ENCODE data around the gene ALK. TPM values are rescaled to one million over a fixed set of nuclear protein-coding genes. Genes with fewer than 3 reads are reported as not detected.
A peak's percentile ranks its signal among the peaks of the same experiment; 100 is the strongest.

ALK gene
- under 1 TPM; 0.21 to 0.26 TPM for total RNA-seq
- long read RNA-seq, result 0 reads

DNA sequence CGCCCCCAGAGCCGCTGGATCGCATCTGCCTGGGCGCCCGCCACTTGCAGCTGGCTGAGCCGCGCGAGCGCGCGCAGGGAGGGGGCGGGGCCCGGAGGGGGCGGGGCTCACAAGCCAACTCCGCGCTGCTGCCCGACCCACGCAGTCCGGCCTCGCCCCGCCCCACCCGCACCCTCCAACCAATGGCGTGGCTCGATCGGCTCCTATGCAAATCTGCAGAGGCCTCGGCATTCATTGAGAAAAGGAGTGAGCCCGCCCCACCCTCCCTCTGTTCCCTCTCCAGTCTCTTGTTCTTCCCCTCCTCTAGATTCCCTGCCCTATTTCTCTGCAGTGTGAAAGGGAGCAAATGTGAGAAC lies at the start of gene ALK:
Gene ALK, minus strand, starts transcription at position 27 of the 356 bp plus-strand sequence. CDS start 927 bp downstream, outside the sequence.
- ATAC-seq (peak; percentile 97 to 99), DNase-seq (peak; percentile 92)
- intact Hi-C loops (cut with DNase I), result loop anchor here (5.0 kb wide), 2 partner anchors 106 to 151 kb away; no protein-coding TSS in a partner anchor

DNA sequence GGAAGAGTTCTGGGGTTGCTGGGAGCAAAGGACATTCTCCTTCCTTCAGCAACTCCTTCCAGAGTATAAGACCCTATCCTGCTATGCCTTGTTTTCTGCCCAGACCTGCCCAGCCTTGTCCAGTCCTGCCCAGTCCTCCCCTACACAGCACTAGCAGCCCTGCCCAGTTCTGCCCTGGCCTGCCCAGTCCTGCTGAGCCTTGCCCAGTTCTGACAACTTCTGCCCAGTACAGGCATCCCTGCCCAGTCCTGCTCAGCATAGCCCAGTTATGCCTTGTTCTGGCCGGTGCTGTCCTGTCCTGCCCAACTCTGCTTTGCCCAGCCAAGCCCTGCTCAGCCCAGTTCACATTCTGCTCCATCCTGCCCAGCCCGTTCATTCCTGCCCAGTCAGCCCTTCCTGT lies 44.9 kb upstream of the ALK start:
- ATAC-seq (no peak), DNase-seq (no peak)
- intact Hi-C loops (cut with DNase I), result no loop called here

DNA sequence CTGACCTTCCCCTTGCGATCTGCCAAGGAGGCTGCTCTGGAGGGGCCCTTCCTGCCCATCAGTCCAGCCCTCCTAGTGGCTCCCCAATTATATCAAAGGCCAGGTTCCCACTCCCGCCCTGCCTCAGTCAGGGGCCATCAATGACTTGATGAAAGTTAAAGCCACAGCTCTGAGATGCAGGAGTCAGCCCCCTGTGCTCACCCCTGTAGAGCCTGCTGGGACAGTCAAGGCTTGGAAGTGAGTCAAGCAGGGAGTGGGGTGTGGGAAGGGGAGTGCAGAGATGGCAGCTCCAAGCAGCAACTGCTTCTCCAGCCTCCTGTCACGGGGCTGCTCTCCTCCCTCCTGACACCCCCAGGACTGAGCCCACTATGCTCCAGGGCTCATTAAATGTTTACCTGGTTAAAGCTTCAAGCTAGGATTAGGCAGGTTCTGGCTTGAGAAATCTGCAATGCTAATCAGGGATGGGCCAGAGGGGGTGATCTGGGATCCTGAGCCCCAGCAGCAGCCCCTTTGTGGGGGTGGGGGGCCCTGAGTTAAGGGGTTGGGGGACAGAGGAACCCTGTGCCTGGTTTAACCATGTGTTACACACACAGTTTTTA lies 42.7 kb upstream of the ALK start:
- DNase-seq (no peak), ATAC-seq (no peak)
- intact Hi-C loops (cut with DNase I), result no loop called here

DNA sequence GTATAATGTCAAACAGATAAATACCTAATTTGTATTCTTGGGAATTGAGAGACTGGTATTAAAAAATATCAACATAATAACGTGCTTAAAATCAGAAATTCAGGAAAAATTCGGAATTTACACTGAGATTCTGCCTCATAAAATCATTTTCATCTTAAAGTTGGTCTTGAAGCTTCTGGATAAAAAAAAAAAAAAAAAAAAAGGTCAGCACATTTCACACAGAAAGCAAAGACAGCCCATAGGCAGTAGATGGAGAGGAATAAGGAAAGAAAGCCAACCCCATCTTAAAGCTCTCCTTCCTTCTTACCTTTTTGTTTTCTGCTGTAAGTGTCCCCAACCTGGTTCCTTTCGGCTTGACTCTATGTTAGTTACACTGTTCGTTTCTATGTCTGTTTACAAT lies 41.5 kb upstream of the ALK start:
- no peak for DNase-seq

DNA sequence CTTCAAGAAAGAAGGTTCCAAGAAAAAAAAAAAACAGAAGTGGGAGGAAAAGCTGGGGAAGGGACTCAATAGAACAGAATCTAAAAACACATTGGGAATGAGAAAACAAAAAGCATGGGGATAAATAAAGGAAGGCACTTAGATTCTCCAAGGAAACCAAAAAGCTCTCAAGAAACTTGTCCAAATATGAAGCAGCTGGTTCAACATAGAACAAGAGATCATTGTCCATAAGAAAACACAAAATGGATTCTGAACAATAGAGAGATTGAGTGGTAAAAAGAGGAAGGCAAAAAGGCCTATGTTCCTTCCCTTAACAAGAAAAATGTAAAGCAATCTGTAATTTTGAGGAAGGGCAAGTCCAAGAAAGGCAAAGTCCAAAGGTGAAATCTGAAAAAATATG lies 32.9 kb upstream of the ALK start:
- intact Hi-C loops (cut with DNase I), result no loop called here
- no peak for DNase-seq
- ATAC-seq, result no peak

More for the DNA sequence above, 41.5 kb upstream of the ALK start:
- no peak for ATAC-seq
- intact Hi-C loops (cut with DNase I), result no loop called here

DNA sequence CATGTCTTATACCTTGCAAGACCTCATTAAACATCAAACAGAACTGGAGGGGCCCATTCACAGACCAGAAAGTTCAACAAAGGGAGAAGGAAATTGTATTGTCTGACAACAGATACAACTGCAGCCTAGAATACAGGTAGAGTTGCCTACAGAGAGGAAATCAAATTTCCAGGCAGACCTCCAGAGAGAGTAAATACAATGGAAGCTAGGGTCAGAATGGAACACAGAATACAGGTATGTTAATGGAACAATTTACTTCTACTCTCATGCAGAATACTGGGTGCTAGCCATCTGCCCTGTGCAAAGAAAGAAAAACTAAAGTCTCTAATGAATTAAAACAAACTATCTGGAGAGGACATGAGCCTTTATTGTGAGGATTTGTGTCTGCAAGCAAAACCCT lies 31.6 kb upstream of the ALK start:
- DNase-seq, result no peak
- intact Hi-C loops (cut with DNase I), result no loop called here
- no peak for ATAC-seq

DNA sequence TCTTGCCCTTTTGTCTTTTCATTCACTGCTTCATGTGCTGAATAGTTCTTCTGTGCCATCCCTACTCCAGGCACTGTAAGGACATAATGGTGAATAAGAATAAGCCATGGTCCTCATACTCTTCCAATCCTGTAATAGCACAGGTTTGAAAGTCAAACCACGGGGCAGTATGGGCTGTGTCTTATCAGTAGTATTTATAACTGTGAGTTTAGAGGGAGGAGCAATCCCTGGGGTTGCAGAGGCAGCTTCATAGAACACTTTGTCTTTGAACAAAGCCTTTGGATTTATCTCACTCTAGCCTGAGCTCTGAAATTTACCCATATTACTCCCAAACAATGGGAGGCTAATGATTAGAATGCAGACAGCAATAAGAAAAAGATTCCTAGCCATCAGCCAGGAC lies 30.2 kb upstream of the ALK start:
- ATAC-seq (no peak), DNase-seq (no peak)
- intact Hi-C loops (cut with DNase I), result no loop called here

DNA sequence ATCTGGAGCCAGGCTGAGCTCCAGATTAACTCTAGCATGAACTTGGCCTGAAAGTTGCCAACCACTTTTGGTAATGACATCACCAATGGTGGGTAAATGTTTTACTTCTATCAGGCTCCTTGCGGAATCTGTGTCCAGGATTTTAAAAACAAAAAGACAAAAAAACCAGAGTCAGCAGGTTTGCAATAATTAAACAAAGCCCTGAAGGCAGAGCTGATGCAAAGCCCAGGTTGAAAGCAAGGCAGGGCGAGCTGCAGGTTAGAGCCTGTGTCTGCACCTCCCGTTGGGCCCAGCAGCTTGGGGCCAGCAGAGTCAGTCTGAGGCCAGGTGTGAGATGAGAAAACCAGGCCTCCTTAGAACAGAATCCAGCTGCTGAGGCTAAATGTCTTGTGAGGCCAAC lies 29.1 kb upstream of the ALK start:
- intact Hi-C loops (cut with DNase I), result no loop called here
- ATAC-seq (no peak), DNase-seq (no peak)

DNA sequence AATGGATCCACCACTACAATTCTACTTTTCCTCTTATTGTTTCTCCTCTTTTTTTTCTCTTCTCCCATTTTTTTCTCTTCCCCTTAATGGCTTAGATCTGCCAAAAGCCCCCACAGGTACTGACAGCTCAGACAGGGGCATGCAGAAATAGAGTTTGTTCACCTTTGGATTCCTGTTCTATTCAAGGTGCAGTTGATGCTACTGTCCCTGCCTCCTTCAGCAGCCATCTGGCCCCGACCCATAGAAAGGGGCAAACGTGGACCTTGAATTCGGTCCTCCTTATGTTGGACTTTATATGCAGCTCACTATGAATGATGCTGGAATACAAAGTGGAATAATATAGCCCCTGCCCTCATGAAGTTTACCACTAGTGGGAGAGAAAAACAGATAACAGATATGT lies 27.7 kb upstream of the ALK start:
- intact Hi-C loops (cut with DNase I), result no loop called here
- DNase-seq, result no peak
- no peak for ATAC-seq

DNA sequence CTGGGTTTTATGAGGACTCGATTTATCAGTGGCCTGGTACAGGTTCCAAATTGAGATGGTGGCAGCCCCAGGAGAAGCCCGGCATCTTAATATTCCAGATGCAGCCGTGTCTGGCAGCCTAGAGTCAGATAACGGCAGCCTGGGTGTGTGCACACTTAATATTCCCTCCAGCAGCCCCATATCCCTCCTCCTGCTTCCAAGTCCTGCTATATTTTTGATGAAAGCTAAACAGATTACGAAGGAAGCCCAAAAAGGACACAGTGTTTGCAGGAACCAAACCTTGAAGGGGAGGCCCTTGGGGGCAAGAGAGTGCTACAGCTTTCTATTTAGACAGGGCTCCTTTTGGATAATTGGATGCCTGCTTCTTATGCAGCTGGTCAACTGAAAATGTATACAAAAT lies 25.1 kb upstream of the ALK start:
- intact Hi-C loops (cut with DNase I), result no loop called here
- no peak for DNase-seq
- no peak for ATAC-seq

DNA sequence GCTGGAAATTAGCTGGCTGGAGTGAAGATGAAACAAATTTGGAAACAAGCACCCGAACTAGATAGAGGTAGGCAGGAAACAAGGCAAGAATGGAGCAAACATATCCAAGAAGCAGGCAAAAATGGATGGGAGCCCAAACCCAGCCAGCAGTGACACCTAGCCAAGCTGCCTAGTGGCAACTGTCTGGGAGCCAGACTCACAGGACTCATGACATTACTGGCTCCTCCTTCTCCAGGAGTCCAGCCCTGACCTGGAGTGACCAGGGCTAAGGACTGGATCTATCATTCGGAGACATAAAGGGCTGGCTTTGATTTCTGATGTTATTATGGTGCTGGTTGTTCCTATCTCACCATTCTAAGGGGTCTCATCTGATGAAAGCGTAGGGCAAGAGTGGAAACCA lies 21.3 kb upstream of the ALK start:
- intact Hi-C loops (cut with DNase I), result no loop called here
- ATAC-seq (no peak), DNase-seq (no peak)

DNA sequence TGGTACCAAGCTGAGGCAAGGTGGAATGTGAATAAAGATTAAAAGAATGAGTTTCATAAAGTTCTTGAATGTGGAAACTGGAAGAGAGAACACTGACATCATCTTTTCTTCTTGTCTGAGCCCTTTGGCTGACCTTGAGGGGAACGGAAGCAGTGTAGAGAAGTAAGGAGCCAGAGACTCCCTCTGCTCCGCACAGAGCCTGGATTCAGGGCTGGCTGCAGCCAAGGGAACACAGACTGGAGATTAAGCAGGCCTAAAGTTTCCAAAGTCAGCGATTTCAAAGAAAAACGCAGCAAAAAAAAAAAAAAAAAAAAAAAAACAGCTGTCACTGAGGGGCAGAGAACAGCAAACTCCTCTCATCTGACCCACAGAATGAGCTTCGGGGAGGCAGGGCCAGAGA lies 19.3 kb upstream of the ALK start:
- peak; percentile 92 to 95 for ATAC-seq
- intact Hi-C loops (cut with DNase I), result no loop called here
- peak; percentile 53 for DNase-seq

DNA sequence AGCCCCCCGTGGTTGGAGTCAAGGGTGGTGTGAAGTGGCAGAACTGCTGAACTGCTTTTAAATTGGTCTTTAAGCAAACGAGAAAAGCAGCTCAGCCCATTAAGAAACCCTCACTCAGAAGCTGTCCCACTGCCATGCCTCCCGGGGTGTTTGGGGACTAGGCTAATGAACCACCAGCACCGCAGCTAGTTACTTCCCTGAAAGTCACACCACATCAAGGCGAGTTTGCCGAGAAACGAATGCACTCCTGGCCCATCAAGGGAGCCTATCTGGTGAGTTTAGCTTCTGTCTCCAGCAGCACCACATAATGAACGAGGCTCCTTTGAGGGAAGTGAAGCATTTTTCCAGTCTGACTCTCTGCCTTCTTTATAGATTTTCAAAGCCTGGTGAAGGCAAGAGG lies 14.6 kb upstream of the ALK start:
- DNase-seq (no peak), ATAC-seq (no peak)
- intact Hi-C loops (cut with DNase I), result no loop called here

DNA sequence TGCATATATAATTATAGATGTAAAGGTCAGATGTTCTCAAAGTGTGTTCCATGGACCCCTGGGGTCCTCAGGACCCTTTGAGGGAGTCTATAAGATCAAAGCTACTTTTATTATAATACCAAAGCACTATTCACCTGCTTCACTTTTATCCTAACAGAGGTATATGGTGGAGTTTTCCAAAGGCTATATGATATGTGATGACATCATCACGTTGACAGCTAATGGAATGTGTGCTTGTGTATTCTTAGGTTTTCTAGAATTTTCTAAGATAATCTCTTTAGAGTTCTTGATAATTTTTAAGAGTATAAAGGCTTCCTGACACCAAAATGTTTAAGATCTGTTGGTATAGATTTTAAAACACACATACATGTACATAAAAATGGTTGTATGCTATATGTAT lies 10.4 kb upstream of the ALK start:
- intact Hi-C loops (cut with DNase I), result no loop called here
- ATAC-seq, result no peak
- DNase-seq, result no peak

DNA sequence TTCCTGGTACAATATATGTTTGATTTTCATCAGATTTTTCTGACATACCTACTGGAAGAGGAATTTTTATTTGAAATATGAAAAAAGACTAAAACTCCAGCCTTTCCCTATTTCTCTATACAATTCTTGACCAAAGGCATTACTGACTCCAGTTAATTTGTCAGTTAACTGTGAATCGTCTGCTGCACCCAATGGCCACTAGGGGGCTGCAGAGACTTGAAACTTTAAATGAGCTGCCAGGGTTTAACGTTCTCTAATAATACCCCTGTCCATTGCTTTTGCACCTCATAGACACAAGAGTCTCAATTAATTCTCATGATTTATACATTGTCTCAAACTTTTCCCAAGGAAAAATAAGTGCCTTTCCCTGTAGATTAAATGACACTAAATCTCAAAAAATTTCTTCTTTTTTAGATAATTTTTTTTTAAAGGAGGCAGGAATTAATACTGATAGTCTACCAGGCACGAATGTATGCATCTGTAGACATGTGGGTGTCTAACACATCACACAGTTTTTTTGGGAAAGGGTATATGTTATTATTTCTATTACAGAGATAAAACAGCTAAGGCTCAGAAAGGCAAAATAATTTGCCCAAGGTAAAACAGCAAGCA lies 1.8 kb upstream of the ALK start:
- peak; percentile 53 for DNase-seq
- ATAC-seq, result no peak
- intact Hi-C loops (cut with DNase I), result loop anchor here (2.0 to 5.0 kb wide), 3 partner anchors 102 to 149 kb away; no protein-coding TSS in a partner anchor

DNA sequence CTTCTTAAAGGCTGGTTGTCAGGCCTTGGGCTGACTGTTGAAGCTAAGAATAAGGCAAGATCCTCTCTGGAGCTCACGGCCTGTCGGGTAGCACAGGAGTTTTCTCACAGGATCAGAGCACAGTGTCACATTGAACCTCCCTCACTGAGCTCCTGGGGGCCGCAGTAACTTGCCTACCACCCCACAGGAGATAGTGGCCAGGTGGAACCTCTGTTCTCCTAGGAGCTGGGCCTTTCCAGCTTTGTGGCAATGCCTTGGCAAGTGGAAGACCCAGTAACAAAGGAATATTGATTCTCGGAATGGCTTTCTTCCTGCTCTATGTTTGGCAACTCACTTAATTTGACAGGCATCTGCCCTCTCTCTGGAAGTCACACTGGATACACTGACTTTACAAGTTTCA lies 1.2 kb upstream of the ALK start:
- intact Hi-C loops (cut with DNase I), result loop anchor here (2.0 to 5.0 kb wide), 3 partner anchors 102 to 150 kb away; no protein-coding TSS in a partner anchor
- ATAC-seq, result no peak

DNA sequence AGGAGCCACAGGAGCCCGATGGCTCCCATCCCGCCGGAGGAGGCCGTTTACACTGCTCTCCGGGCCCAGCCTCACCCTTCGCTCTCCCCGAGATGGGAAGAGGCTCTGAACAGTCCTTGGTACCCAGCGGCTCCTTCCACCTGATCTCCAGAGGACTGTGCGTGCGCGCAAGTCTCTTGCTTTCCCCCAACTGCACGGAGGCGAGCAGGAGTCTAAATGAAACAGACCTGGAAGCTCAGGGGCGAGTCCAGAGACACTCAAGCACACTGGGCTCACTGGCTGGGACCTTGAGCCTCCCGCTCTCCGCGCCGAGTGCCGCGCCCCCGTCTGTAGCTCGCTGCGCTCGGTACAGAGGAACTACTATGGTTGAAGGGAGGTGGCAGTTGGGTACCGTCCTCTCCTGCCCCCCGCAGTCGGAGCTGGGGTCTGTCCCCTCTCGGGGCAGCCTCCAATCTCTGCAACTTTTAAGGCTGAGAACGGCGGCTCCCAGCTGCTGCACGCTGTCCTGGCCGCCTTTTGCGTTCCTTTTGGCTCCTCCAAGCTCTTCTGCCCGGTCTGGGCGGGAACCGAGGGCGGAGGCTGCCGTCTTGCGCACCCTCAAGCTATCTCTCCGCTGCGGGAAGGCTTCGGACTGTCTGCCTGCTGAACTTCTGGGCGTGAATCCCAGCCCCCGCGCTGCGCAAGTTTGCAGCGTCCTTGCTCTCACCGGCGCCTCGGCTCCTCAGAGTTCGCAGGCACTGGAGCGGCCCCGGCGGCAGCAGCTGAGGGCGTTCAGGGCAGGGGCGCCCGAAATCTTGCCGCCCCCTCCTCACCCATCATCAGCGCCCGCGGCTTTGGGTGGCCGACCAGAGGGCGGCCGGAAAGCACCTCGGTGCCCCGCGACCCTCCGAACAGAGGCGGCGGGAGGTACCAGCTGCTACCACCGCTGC lies 491 bp downstream of the ALK start:
- ATAC-seq (peak; percentile 23 to 44), DNase-seq (peak; percentile 24)
- intact Hi-C loops (cut with DNase I), result loop anchor here (5.0 kb wide), 2 partner anchors 106 to 151 kb away; no protein-coding TSS in a partner anchor

More for the DNA sequence above, 1.2 kb upstream of the ALK start:
- DNase-seq, result no peak

DNA sequence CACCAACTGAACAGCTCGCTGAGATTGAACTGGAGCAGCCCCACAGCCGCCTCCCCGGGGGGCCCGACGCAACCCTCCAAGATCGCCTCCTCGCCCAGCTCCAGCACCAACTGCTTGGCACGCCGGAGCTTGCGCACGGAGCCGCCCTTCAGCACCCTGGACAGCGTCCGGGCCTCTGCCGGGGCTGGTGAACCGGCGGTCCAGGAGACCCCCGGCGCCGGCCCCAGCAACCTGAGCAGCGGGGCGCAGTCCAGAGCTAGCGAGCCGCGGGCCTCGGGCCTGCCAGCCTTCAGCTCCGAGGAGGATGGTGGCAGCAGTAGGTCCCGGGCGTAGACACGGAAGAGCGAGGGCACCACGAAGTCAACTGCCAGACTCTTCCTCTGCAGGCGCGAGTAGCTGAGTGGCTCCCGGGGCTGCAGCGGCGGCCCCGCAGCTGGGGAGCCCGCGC lies 1.2 kb downstream of the ALK start:
- intact Hi-C loops (cut with DNase I), result loop anchor here (5.0 kb wide), 2 partner anchors 107 to 152 kb away; no protein-coding TSS in a partner anchor
- peak; percentile 54 to 56 for ATAC-seq
- peak; percentile 68 for DNase-seq

DNA sequence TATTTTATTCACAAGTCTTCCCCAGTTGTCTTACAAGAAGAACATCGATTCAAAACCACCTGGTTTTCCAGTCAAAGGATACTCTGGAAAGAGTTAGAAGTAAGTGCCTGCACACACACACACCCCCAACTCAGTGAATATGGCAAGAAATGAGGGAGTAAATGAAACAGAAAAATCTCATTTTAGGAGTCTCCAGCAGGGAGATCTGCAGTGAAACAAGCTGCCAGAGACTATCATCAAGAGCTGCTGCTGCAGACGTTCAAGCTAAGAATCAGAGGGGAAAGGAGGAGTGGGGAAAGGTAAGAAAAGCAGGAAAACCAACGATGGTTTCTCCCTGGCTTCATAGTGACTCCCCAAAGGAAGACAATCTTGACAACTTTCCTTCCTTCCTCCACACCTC lies 2.4 kb downstream of the ALK start:
- DNase-seq, result no peak
- intact Hi-C loops (cut with DNase I), result no loop called here
- no peak for ATAC-seq

DNA sequence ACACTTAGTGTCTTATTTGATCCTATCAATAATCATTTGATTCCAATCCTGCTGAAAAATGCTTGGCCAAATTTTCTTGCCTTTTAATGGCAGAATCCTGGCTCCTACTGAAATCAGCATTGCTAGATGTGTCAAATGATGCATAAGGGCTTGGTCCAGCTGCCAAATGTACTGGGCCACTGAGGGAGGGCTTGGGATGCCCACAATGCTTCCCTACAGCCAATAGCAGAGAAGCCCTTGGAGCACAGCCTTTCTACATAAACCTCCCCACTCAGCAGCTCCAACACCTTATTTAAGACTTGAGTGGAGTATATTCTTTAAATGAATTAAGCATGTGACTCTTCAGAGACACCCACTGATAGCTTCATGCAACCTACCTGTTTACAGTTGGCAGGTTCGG lies 3.6 kb downstream of the ALK start:
- ATAC-seq (no peak), DNase-seq (no peak)
- intact Hi-C loops (cut with DNase I), result no loop called here
